Neural cell (in vitro differentiated cells): ENCODE results near the gene ERICH2.

Experiments
- CTCF ChIP-seq: fragments of 450-650 bp; IDR thresholded peaks from 2 replicates; pipeline ENCODE4 v1.5.1; 2014; ENCODE audit warnings: antibody characterized with exemption, mild to moderate bottlenecking, moderate library complexity; ENCODE audit not compliant: poor library complexity, severe bottlenecking
- EP300 ChIP-seq: fragments of 450-650 bp; conservative IDR thresholded peaks from 2 replicates; pipeline ENCODE4 v1.6.1; 2014; ENCODE audit warnings: antibody characterized with exemption, mild to moderate bottlenecking, moderate library complexity; ENCODE audit not compliant: poor library complexity, severe bottlenecking
- EZH2 ChIP-seq: fragments of 200-600, 300-800 bp; shearing (Covaris generic), sonication (generic); IDR thresholded peaks from 2 replicates; pipeline ENCODE4 v1.6.1; 2014; ENCODE audit warnings: antibody characterized with exemption, low read length, borderline replicate concordance, mild to moderate bottlenecking; ENCODE audit not compliant: insufficient read depth, poor library complexity, severe bottlenecking
- MXI1 ChIP-seq: fragments of 450-650 bp; conservative IDR thresholded peaks from 2 replicates; pipeline ENCODE4 v1.6.1; 2014; ENCODE audit warnings: antibody characterized with exemption, mild to moderate bottlenecking; ENCODE audit not compliant: poor library complexity, severe bottlenecking
- POLR2AphosphoS5 ChIP-seq: IDR thresholded peaks from 2 replicates; pipeline ENCODE4 v1.6.1; 2012
- SMC3 ChIP-seq: fragments of 450-650 bp; conservative IDR thresholded peaks from 2 replicates; pipeline ENCODE4 v1.6.1; 2014; ENCODE audit warnings: antibody characterized with exemption, mild to moderate bottlenecking, moderate library complexity; ENCODE audit not compliant: poor library complexity
- TAF1 ChIP-seq: IDR thresholded peaks from 2 replicates; pipeline ENCODE4 v1.6.1; 2012; ENCODE audit warnings: low read depth
- TF ChIP-seq, protein P1 (sequence below): IDR thresholded peaks from 2 replicates; pipeline ENCODE4 v1.6.1; 2012; ENCODE audit warnings: borderline replicate concordance

DNA sequence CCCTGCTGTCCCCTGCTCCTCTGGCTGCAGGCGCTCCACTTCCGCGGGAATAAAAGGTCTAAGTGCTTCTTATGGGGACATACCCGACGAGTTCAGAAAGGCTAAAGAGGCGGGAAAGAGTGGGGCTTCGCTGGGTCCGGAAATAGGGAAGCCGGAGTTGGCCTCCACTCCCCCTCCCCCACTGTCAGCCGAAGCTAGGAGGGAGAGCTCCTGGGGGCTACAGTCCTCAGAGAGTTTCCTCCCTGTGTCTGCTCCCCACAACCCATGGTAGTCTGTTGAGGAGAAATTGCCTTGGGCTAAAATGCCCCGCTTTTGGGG is 53.7 kb downstream of the ERICH2 start:
- TF ChIP-seq CTCF (no peak), EZH2 (no peak), TAF1 (no peak), MXI1 (no peak), EP300 (no peak), POLR2AphosphoS5 (no peak), SMC3 (no peak)
- TF ChIP-seq, protein P1, sequence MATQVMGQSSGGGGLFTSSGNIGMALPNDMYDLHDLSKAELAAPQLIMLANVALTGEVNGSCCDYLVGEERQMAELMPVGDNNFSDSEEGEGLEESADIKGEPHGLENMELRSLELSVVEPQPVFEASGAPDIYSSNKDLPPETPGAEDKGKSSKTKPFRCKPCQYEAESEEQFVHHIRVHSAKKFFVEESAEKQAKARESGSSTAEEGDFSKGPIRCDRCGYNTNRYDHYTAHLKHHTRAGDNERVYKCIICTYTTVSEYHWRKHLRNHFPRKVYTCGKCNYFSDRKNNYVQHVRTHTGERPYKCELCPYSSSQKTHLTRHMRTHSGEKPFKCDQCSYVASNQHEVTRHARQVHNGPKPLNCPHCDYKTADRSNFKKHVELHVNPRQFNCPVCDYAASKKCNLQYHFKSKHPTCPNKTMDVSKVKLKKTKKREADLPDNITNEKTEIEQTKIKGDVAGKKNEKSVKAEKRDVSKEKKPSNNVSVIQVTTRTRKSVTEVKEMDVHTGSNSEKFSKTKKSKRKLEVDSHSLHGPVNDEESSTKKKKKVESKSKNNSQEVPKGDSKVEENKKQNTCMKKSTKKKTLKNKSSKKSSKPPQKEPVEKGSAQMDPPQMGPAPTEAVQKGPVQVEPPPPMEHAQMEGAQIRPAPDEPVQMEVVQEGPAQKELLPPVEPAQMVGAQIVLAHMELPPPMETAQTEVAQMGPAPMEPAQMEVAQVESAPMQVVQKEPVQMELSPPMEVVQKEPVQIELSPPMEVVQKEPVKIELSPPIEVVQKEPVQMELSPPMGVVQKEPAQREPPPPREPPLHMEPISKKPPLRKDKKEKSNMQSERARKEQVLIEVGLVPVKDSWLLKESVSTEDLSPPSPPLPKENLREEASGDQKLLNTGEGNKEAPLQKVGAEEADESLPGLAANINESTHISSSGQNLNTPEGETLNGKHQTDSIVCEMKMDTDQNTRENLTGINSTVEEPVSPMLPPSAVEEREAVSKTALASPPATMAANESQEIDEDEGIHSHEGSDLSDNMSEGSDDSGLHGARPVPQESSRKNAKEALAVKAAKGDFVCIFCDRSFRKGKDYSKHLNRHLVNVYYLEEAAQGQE: no peak
